Activated naive CD8-positive, alpha-beta T cell treated with anti-CD3 and anti-CD28 coated beads for 36 hours (primary cell): ENCODE measurements around the gene PCNX2. TPM values are rescaled to one million over a fixed set of nuclear protein-coding genes. Genes with fewer than 3 reads are reported as not detected.
"Not testable (repeated sequence)": the region's sequence is repeated elsewhere in the genome, so short reads cannot be mapped to it uniquely, and the experiment has no call there.

Experiments
- DNase-seq: peaks from one replicate; pipeline ENCODE4 v3.0.0; 2021
- H3K27ac Mint-ChIP-seq: one replicate; pipeline ENCODE4 v1.8.0; 2022; ENCODE audit warnings: mild to moderate bottlenecking, moderate library complexity, mixed read lengths
- H3K27me3 Mint-ChIP-seq: one replicate; pipeline ENCODE4 v1.8.0; 2022; ENCODE audit warnings: mild to moderate bottlenecking, mixed read lengths
- H3K36me3 Mint-ChIP-seq: one replicate; pipeline ENCODE4 v1.8.0; 2021; ENCODE audit warnings: mild to moderate bottlenecking, mixed read lengths
- H3K4me1 Mint-ChIP-seq: one replicate; pipeline ENCODE4 v1.8.0; 2021; ENCODE audit warnings: mixed read lengths
- H3K4me3 Mint-ChIP-seq: one replicate; pipeline ENCODE4 v1.8.0; 2022; ENCODE audit warnings: mild to moderate bottlenecking, moderate library complexity, mixed read lengths
- H3K9me3 Mint-ChIP-seq: one replicate; pipeline ENCODE4 v1.8.0; 2022; ENCODE audit warnings: mixed read lengths
- total RNA-seq, 2 experiments: library from RNA; stranded (reverse); gene quantifications; one replicate each; pipeline ENCODE4 v1.2.3, GENCODE V29; 2021

PCNX2 gene
- total RNA-seq, 2 experiments from 2014 or later = 10.6 to 12.5 TPM

DNA sequence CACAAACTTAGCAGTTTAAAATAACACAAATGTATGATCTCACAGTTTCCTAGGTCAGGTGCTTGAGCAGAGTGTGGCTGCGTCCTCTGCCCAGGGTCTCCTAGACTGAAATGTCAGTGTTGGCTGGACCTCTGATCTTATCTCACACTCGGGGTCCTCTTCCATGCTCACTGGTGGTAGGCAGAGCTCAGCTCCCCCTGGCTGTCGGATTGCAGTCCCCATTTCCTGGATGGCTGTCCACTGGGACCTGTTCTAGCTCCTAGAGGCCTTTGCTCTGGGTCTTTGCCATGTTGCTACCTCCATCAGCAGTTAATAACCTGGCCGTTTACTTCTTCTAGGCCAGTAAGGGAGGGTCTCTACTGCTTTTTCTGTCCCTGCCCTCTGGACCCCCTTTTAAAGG, 107.5 kb downstream of the PCNX2 start:
- H3K27ac Mint-ChIP-seq = no peak overlapping the region
- no peak for DNase-seq
- H3K27me3 Mint-ChIP-seq = no peaks in the 10 kb centered on the region
- H3K9me3 Mint-ChIP-seq = no peaks in the 10 kb centered on the region
- H3K4me1 Mint-ChIP-seq = no peaks in the 10 kb centered on the region
- H3K36me3 Mint-ChIP-seq = peaks cover 28% of the 10 kb centered on the region
- H3K4me3 Mint-ChIP-seq = no peak overlapping the region

DNA sequence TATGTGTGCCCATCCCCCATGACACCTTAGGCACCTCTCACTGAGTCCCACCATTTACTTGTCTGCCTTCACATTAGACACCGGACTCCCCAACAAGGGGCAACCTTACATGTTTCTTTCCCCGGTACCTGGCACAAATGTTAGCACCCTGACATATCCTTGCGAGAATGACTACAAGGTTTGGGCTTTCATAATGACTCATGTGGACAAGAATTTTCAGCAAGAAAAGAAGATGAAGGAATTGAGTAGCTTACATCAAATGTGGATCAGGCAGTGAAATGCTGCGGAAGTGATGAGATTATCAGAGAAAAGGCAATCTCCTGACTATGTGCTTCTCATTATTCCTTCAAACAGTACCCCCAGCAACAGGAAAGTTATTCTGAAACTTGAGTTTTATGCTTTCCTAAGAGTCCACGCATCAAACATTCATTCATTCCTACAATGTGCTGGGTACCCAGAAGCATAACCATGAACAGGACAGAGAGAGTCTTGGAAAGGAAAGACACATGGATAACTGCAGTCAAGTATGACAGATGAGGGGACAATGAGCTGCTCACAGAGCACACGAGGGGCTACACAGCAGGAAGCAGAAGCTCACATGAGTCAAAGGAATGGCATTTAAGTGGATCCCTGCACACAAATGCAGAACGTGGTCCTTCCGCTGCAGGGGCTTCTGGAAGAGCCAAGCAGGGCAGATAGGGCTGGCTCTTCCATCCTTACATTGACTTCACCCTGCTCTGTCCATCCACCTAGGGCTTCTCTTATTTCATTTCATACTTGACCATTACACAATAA, 112.1 kb downstream of the PCNX2 start:
- Mint-ChIP-seq H3K9me3 (no peaks in the 10 kb centered on the region), H3K36me3 (peaks cover 53% of the 10 kb centered on the region), H3K4me1 (no peaks in the 10 kb centered on the region), H3K4me3 (no peak overlapping the region), H3K27me3 (no peaks in the 10 kb centered on the region), H3K27ac (no peak overlapping the region)
- DNase-seq = no peak

DNA sequence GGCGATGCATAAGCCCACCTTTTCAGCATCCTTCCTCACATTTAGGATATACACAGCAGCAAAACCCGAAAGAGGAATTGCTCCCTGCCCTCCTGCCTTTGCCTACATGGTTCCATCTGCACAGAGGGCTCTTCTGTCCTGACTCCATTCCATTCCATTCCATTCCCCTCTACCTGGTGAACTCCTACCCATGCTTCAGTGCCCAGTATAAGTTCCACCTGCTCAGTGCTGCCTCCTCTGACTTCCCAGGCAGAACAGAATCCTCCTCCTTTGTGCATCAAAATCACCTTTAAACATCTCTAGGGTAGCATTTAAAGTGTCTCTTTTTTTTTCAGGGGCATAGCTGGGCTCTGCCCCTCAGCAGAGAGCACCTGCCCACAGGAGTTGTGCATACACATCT, 112.9 kb downstream of the PCNX2 start:
- H3K36me3 Mint-ChIP-seq = peaks cover 62% of the 10 kb centered on the region
- H3K4me1 Mint-ChIP-seq = no peaks in the 10 kb centered on the region
- no peak for DNase-seq
- no peaks in the 10 kb centered on the region for H3K27me3 Mint-ChIP-seq
- no peak overlapping the region for H3K27ac Mint-ChIP-seq
- H3K9me3 Mint-ChIP-seq = peaks cover 2% of the 10 kb centered on the region
- no peak overlapping the region for H3K4me3 Mint-ChIP-seq

DNA sequence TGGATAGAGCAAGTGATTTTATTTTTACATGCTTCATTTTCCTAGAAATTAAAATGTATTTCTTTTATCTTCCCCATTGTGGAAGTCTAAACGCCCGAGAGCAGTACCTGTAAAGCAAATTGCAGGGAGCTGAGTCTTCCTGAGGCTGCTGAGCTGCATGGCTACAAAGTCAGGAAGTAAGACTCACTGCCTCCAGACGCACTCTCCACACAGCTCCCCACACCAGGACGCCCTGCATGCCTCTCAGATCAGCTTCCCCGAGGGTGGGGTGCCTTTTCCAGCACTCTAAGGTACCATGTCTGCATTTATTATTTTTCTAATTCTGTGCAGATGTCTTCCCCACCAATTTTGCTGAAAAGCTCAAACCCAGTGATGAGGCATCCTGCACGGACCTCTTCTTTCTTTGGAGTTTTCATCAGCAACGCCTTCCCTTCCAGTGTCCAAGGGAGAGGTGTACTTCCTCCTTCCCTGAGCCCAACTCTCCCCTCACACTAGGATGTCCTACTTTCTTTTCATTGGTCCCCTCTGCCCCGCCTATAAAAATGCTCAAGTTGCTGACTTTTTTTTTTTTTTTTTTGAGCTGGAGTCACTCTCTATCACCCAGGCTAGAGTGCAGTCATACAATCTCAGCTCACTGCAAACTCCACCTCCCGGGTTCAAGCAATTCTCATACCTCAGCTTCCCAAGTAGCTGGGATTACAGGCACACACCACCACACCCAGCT, 114.7 kb downstream of the PCNX2 start:
- Mint-ChIP-seq H3K27ac (no peak overlapping the region), H3K9me3 (peaks cover 8% of the 10 kb centered on the region), H3K27me3 (no peaks in the 10 kb centered on the region), H3K4me1 (no peaks in the 10 kb centered on the region), H3K36me3 (peaks cover 69% of the 10 kb centered on the region), H3K4me3 (no peak overlapping the region)
- DNase-seq = no peak

DNA sequence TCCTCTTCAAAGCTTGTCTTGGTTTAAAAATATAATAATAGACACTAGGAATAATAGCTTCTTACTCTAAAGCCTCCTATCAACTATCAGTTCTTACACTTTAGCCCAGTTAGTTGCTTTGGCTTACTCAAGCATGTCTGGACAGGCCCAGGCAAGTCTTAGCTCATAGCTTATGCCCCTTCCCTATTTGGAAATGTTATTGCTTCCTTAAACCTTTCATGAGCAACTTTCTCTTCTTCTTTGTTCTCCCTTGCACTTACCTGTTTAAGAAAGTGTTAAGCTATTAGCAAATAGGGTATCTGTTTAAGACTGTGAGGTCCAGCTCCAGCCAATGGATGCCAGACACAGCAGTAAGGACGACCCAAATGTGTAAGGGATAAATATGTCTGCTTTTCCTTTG, 115.9 kb downstream of the PCNX2 start:
- DNase-seq, H3K27me3 Mint-ChIP-seq, H3K27ac Mint-ChIP-seq, H3K9me3 Mint-ChIP-seq, H3K4me3 Mint-ChIP-seq, H3K4me1 Mint-ChIP-seq: not testable (repeated sequence)
- peaks cover 78% of the 10 kb centered on the region for H3K36me3 Mint-ChIP-seq

DNA sequence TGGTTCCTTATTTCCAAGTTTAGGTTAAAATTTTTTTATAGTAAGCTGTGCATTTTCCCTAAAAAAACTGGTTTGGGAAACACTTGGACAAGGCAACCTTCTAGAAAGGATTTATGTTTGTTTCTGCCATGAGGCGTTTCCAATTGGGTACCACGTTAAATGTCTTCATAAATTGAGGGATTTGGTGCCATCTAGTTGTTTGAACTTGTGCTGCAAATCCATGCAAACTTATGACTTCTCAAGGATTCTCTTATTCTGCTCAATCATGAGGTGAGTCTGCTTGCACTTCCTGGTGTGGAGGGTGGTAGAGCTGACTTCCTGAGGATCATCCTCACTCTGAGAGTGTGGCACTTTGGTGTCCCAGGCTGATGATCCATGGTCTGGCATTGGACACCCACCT, 123.3 kb downstream of the PCNX2 start:
- Mint-ChIP-seq H3K4me3 (no peak overlapping the region), H3K36me3 (peaks cover 60% of the 10 kb centered on the region), H3K4me1 (no peaks in the 10 kb centered on the region)

DNA sequence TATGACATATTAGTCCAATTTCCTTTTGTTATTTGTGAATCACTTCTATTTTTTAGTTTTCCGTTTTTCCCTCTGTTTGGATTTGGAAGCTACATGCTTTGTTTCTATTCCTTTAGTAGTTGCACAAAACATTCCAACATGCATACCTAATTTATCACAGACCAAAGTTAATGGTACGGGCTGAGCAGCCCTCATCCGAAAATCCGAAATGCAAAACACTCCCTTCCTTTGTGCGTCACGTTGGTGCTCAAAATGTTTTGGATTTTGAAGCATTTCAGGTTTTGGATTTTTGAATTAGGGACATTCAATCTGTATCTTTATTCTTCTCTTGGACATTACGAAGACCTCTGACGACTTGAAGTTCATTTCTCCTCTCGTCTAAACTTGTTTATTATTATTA, 124.8 kb downstream of the PCNX2 start:
- no peak overlapping the region for H3K4me3 Mint-ChIP-seq
- peaks cover 56% of the 10 kb centered on the region for H3K36me3 Mint-ChIP-seq
- no peaks in the 10 kb centered on the region for H3K4me1 Mint-ChIP-seq
- peaks cover 13% of the 10 kb centered on the region for H3K9me3 Mint-ChIP-seq
- DNase-seq = no peak
- no peak overlapping the region for H3K27ac Mint-ChIP-seq
- H3K27me3 Mint-ChIP-seq = no peaks in the 10 kb centered on the region

More for the DNA sequence above, 123.3 kb downstream of the PCNX2 start:
- no peaks in the 10 kb centered on the region for H3K27me3 Mint-ChIP-seq
- no peak for DNase-seq
- no peak overlapping the region for H3K27ac Mint-ChIP-seq
- H3K9me3 Mint-ChIP-seq = peaks cover 13% of the 10 kb centered on the region

DNA sequence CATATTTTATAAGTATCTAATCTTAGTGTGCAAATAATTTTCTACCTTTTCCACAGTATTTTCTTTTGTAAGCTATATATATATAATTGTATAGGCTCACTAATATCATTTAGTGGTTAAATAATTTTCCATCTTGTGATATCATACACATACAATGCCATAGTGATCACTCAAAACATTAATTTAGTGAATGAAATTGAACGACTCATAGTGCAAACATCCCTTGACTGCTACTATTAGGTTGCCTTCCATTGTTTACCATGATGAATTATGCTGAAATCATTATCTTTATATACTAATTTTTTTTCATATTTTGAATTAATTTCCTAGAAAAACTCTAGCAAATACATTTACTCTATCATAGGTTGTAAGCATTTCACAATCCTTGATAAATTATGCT, 127.1 kb downstream of the PCNX2 start:
- no peak for DNase-seq
- Mint-ChIP-seq H3K9me3 (peaks cover 20% of the 10 kb centered on the region), H3K36me3 (peaks cover 59% of the 10 kb centered on the region), H3K27ac (no peak overlapping the region), H3K27me3 (no peaks in the 10 kb centered on the region), H3K4me3 (no peak overlapping the region), H3K4me1 (no peaks in the 10 kb centered on the region)

DNA sequence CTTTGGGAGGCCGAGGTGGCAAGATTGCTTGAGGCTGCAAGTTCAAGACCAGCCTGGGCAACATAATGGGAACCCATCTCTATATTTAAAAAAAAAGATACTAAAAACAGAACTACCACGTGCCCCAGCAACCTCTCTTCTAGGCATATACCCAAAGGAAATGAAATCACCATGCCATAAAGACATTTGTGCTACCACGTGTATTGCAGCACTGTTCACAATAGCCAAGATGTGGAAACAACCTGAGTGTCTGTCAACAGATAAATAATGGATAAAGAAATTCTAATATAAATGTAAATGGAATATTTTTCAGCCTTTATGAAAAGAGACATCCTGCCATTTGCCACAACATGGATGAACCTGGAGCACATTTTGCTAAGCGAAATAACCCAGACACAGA, 128.6 kb downstream of the PCNX2 start:
- H3K9me3 Mint-ChIP-seq = peaks cover 17% of the 10 kb centered on the region
- no peak for DNase-seq
- H3K36me3 Mint-ChIP-seq = peaks cover 50% of the 10 kb centered on the region
- no peaks in the 10 kb centered on the region for H3K4me1 Mint-ChIP-seq
- no peak overlapping the region for H3K27ac Mint-ChIP-seq
- no peak overlapping the region for H3K4me3 Mint-ChIP-seq
- H3K27me3 Mint-ChIP-seq = no peaks in the 10 kb centered on the region

DNA sequence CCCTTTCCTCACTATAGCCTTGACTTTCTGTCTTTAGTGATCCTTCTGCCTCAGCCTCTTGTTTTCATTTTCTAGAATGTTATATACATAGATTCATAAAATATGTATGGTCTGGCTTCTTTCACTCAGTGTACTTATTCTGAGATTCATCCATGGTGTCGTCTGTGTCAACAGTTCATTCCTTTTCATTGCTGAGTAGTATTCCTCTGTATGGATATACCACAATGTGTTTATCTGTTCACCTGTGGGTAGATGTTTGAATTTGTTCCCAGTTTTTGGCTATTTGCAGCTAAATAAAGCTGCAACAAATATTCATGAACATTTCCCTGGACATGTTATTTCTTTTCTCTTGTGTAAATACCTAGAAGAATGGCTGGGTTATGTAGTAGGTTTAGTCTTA, 131.8 kb downstream of the PCNX2 start:
- H3K4me1 Mint-ChIP-seq = no peaks in the 10 kb centered on the region
- H3K27ac Mint-ChIP-seq = no peak overlapping the region
- H3K9me3 Mint-ChIP-seq = peaks cover 9% of the 10 kb centered on the region
- H3K27me3 Mint-ChIP-seq = no peaks in the 10 kb centered on the region
- H3K36me3 Mint-ChIP-seq = peaks cover 52% of the 10 kb centered on the region
- DNase-seq = no peak
- no peak overlapping the region for H3K4me3 Mint-ChIP-seq

DNA sequence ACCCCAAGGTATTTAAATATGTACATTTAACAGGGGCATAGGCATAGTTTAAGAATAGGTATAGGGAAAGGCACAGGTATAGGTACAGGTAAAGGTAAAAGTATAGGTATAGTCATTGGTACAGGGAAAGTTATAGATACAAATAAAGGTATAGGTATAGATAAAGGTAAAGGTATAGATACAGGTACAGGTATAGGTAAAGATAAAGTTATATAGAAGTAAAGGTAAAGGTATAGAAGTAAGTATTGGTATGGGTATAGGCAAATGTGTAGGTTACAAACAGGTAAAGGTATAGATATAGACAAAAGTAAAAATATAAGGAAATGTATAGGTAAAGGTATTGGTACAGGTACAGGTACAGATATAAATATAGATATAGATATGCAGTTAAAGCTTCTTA, 137.2 kb downstream of the PCNX2 start:
- Mint-ChIP-seq H3K4me3 (no peak overlapping the region), H3K27ac (no peak overlapping the region), H3K4me1 (no peaks in the 10 kb centered on the region), H3K27me3 (no peaks in the 10 kb centered on the region), H3K9me3 (no peaks in the 10 kb centered on the region), H3K36me3 (peaks cover 32% of the 10 kb centered on the region)
- no peak for DNase-seq

DNA sequence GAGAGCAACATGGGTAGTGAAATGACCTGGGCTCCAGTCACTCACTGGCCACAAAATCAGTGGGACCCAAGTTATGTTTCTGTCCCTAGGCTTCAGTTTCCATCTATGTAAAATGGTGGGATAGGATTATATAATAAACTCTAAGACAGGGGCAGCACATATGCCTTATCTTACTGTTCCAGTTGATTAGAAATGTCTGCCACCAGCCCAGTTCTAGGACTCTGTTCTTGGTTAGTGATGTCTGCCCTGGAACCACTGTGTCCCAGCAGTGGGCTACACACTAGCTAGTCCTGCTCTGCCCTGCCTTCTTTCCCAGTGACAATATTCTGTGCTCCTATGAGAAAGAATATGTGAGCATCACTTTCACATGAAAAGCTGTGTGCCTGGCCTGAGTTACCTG, 138.3 kb downstream of the PCNX2 start:
- Mint-ChIP-seq H3K4me1 (no peaks in the 10 kb centered on the region), H3K27ac (no peak overlapping the region), H3K27me3 (no peaks in the 10 kb centered on the region), H3K36me3 (peaks cover 33% of the 10 kb centered on the region), H3K4me3 (no peak overlapping the region), H3K9me3 (no peaks in the 10 kb centered on the region)
- no peak for DNase-seq

DNA sequence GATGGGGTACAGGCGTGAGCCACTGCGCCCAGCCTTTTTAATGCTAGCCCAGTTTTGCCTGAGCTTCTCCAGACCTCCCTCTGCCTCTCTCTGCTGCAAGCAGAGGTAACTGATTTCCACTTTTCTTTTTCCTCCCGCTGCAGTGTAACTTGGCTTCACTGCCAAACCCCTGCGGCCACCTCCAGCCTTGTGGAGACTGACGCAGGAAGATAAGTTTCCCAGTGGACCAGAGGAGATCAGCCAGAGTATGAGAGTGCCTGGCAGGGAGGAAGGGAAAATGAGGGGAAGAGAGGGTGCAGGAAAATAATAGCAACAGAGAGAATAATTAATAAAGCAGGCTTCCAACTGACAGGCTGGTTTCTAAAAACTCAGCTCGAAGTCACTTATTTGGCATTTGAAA, 143.7 kb downstream of the PCNX2 start:
- DNase-seq = no peak
- Mint-ChIP-seq H3K4me1 (no peaks in the 10 kb centered on the region), H3K9me3 (no peaks in the 10 kb centered on the region), H3K27ac (no peak overlapping the region), H3K4me3 (no peak overlapping the region), H3K27me3 (no peaks in the 10 kb centered on the region), H3K36me3 (peaks cover 13% of the 10 kb centered on the region)

DNA sequence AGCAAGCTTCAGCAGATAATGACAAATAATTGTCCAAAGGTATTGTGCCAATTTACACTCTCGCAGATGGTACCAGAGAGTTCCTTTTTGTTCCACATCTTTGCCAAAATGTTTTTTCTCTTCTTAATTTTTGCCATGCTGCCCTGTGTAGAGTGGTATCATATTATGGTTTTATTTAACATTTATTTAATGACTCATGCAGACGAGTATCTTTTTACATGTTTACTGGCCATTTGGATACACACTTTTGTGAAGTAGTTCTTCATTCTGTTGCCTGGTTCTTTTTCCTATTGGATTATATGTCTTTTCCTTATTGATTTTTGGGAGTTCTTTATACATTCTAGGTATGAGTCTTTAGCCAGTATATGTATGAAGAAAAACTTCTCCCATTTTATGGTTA, 151.1 kb downstream of the PCNX2 start:
- Mint-ChIP-seq H3K4me3 (no peak overlapping the region), H3K36me3 (peaks cover 14% of the 10 kb centered on the region), H3K4me1 (no peaks in the 10 kb centered on the region), H3K27me3 (no peaks in the 10 kb centered on the region), H3K9me3 (no peaks in the 10 kb centered on the region), H3K27ac (no peak overlapping the region)
- no peak for DNase-seq

DNA sequence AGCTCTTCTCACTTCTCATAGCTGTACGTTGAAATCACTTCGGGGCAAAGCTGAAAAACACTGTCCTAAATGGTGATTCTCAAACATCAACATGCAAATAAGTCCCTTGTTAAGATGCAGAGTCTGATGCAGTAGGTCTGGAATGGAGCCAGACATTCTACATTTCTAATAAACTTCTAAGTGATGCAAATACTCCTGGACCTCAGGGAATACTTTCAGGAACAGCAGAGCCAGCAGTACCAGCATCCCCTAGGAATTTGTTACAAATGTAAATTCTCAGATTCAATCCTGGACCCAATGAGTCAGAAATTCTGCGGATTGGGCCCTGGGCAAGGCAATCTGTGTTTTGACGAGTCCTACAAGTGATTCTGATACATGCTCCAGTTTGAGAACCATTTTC, 152.3 kb downstream of the PCNX2 start:
- Mint-ChIP-seq H3K36me3 (peaks cover 16% of the 10 kb centered on the region), H3K9me3 (no peaks in the 10 kb centered on the region), H3K27ac (no peak overlapping the region), H3K4me3 (no peak overlapping the region), H3K4me1 (no peaks in the 10 kb centered on the region), H3K27me3 (no peaks in the 10 kb centered on the region)
- no peak for DNase-seq

DNA sequence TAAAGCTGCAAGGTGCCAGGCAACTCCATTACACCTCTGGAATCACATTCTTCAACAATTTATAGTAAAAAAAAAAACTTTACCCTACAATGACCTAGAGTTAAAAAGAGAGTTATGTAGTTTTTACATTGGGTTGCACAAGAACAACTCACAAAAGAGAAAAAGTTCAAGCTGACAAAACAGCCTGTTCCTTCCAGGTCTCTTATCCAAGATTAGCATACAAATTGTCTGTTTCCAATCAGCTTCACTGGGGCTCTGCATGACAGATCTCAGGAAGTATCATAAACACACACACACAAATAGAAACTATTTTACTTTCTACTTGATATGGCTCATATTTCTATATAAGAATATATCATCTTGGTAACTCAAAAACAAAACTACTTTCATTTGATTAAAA, 154.6 kb downstream of the PCNX2 start:
- H3K9me3 Mint-ChIP-seq = no peaks in the 10 kb centered on the region
- no peak overlapping the region for H3K27ac Mint-ChIP-seq
- no peaks in the 10 kb centered on the region for H3K27me3 Mint-ChIP-seq
- H3K4me3 Mint-ChIP-seq = no peak overlapping the region
- H3K36me3 Mint-ChIP-seq = peaks cover 12% of the 10 kb centered on the region
- no peaks in the 10 kb centered on the region for H3K4me1 Mint-ChIP-seq
- DNase-seq = no peak
